Mesothelial cell of epicardium (in vitro differentiated cells): ENCODE data around the gene VAMP5. TPM values are rescaled to one million over a fixed set of nuclear protein-coding genes. Genes with fewer than 3 reads are reported as not detected.

Source experiments
- DNase-seq, 2 experiments: peaks; one replicate each; pipeline ENCODE4 v3.0.0; 2021; ENCODE audit warnings: low spot score in 2 of 2; ENCODE audit not compliant: unreplicated experiment in 2 of 2
- H3K27ac Mint-ChIP-seq: 2 replicates; pipeline ENCODE4 v1.8.0; 2021; ENCODE audit warnings: mixed read lengths
- H3K27me3 Mint-ChIP-seq: 2 replicates; pipeline ENCODE4 v1.8.0; 2021; ENCODE audit warnings: low read depth, mixed read lengths
- H3K36me3 Mint-ChIP-seq: 2 replicates; pipeline ENCODE4 v1.8.0; 2021; ENCODE audit warnings: mixed read lengths
- H3K4me1 Mint-ChIP-seq: 2 replicates; pipeline ENCODE4 v1.8.0; 2021; ENCODE audit warnings: mixed read lengths
- H3K4me3 Mint-ChIP-seq: 2 replicates; pipeline ENCODE4 v1.8.0; 2021; ENCODE audit warnings: mild to moderate bottlenecking, moderate library complexity, mixed read lengths
- H3K9me3 Mint-ChIP-seq: 2 replicates; pipeline ENCODE4 v1.8.0; 2021; ENCODE audit warnings: mixed read lengths
- total RNA-seq: library from RNA; stranded (reverse); gene quantifications from 3 replicates; pipeline ENCODE4 v1.2.1, GENCODE V29; 2021
- TF ChIP-seq, protein P1 (sequence below): fragments of 200-600 bp; sonication (generic); IDR thresholded peaks from one replicate; pipeline ENCODE4 v1.5.0; 2021; ENCODE audit warnings: antibody characterized with exemption; ENCODE audit not compliant: unreplicated experiment

VAMP5 gene
- total RNA-seq, 1 donor from 2014 or later = 2.5 TPM

DNA sequence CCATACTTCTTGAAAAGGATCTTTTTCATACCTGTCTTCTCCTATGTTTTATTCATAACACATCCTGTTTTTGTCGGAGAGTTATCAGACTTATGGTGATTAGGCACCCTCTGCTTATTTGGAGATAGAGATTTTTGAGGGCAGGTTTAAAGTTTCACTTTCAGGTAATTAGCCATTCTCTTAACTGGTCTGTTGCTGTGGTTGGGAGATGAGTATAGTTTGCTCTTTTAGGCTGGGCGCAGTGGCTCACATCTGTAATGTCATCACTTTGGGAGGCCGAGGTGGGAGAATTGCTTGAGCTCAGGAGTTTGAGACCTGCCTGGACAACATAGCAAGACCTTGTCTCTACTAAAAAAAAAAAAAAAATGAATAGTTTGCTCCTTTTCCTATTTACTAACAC, 58.5 kb downstream of the VAMP5 start:
- no peak for DNase-seq
- Mint-ChIP-seq H3K4me3 (no peak overlapping the region), H3K9me3 (no peaks in the 10 kb centered on the region), H3K27me3 (no peaks in the 10 kb centered on the region), H3K36me3 (peaks cover 41% of the 10 kb centered on the region), H3K4me1 (no peaks in the 10 kb centered on the region), H3K27ac (no peak overlapping the region)
- TF ChIP-seq, protein P1, sequence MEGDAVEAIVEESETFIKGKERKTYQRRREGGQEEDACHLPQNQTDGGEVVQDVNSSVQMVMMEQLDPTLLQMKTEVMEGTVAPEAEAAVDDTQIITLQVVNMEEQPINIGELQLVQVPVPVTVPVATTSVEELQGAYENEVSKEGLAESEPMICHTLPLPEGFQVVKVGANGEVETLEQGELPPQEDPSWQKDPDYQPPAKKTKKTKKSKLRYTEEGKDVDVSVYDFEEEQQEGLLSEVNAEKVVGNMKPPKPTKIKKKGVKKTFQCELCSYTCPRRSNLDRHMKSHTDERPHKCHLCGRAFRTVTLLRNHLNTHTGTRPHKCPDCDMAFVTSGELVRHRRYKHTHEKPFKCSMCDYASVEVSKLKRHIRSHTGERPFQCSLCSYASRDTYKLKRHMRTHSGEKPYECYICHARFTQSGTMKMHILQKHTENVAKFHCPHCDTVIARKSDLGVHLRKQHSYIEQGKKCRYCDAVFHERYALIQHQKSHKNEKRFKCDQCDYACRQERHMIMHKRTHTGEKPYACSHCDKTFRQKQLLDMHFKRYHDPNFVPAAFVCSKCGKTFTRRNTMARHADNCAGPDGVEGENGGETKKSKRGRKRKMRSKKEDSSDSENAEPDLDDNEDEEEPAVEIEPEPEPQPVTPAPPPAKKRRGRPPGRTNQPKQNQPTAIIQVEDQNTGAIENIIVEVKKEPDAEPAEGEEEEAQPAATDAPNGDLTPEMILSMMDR = no peak

Other genes starting within 250 kb of the VAMP5 start
- 21.5 to 27.4 TPM (median 23.4 TPM) in 3 replicates for gene RETSAT, start 229.9 kb upstream of the VAMP5 start, total RNA-seq
- 23.2 to 25.2 TPM (median 24.5 TPM) in 3 replicates for gene ELMOD3, start 229.7 kb upstream of the VAMP5 start, total RNA-seq
- 86.3 to 92.4 TPM (median 89.2 TPM) in 3 replicates for gene CAPG, start 174.1 kb upstream of the VAMP5 start, total RNA-seq
- gene SH2D6, start 165.7 kb upstream of the VAMP5 start, total RNA-seq = 0.35 to 0.79 TPM (median 0.38 TPM) in 3 replicates
- gene MAT2A, start 45.3 kb upstream of the VAMP5 start, total RNA-seq = 263 to 274 TPM (median 271 TPM) in 3 replicates
- gene GGCX, start 22.9 kb upstream of the VAMP5 start, total RNA-seq = 57.4 to 58.2 TPM (median 57.7 TPM) in 3 replicates
- gene VAMP8, start 6.8 kb upstream of the VAMP5 start, total RNA-seq = 51.0 to 55.7 TPM (median 55.5 TPM) in 3 replicates
- gene RNF181, start 11.3 kb downstream of the VAMP5 start, total RNA-seq = 76.6 to 87.4 TPM (median 82.8 TPM) in 3 replicates
- gene TMEM150A, start 18.3 kb downstream of the VAMP5 start, total RNA-seq = 13.5 to 15.2 TPM (median 14.4 TPM) in 3 replicates
- gene C2orf68, start 27.6 kb downstream of the VAMP5 start, total RNA-seq = 70.8 to 79.0 TPM (median 74.6 TPM) in 3 replicates
- 45.5 to 51.1 TPM (median 49.9 TPM) in 3 replicates for gene USP39, start 31.8 kb downstream of the VAMP5 start, total RNA-seq
- not detected in 3 replicates for gene SFTPB, start 83.8 kb downstream of the VAMP5 start, total RNA-seq
- 0.43 TPM in 1 of 3 replicates, not detected in the others for gene GNLY, start 109.9 kb downstream of the VAMP5 start, total RNA-seq
- gene ATOH8, start 169.6 kb downstream of the VAMP5 start, total RNA-seq = 12.6 to 13.8 TPM (median 12.7 TPM) in 3 replicates